IPS DF 6.9 (cell line): Measurements from ENCODE around the gene UPK3A.
"Not testable (repeated sequence)": the region's sequence is repeated elsewhere in the genome, so short reads cannot be mapped to it uniquely, and the experiment has no call there.

ENCODE experiments used
- DNase-seq: peaks from one replicate; pipeline ENCODE4 v3.0.0-alpha.2; 2013; ENCODE audit warnings: low read depth, low spot score
- H3K27ac ChIP-seq: one replicate; pipeline ENCODE4 v1.5.1; 2013; ENCODE audit warnings: low read length, control low read depth
- H3K27me3 ChIP-seq: 2 replicates; pipeline ENCODE4 v1.6.1; 2013; ENCODE audit warnings: mild to moderate bottlenecking, low read length; ENCODE audit not compliant: control insufficient read depth, insufficient read depth
- H3K36me3 ChIP-seq: 2 replicates; pipeline ENCODE4 v1.6.1; 2013; ENCODE audit warnings: low read length; ENCODE audit not compliant: control insufficient read depth, insufficient read depth
- H3K4me1 ChIP-seq: 2 replicates; pipeline ENCODE4 v1.6.1; 2013; ENCODE audit warnings: low read length; ENCODE audit not compliant: control insufficient read depth, insufficient read depth
- H3K4me3 ChIP-seq: 2 replicates; pipeline ENCODE4 v1.5.1; 2013; ENCODE audit warnings: mild to moderate bottlenecking, low read length
- H3K9me3 ChIP-seq: 2 replicates; pipeline ENCODE4 v1.6.1; 2013; ENCODE audit warnings: low read length, inconsistent platforms; ENCODE audit not compliant: control insufficient read depth, insufficient read depth
- WGBS: extraction: QIAGEN DNeasy Blood & Tissue Kit; methylation state at CpG from one replicate; pipeline ENCODE4 v1.1.7; 2013; ENCODE audit warnings: mixed read lengths, missing lambda C conversion rate; ENCODE audit not compliant: insufficient read length, insufficient coverage; 5-methylcytosine and 5-hydroxymethylcytosine counted together

UPK3A gene

DNA sequence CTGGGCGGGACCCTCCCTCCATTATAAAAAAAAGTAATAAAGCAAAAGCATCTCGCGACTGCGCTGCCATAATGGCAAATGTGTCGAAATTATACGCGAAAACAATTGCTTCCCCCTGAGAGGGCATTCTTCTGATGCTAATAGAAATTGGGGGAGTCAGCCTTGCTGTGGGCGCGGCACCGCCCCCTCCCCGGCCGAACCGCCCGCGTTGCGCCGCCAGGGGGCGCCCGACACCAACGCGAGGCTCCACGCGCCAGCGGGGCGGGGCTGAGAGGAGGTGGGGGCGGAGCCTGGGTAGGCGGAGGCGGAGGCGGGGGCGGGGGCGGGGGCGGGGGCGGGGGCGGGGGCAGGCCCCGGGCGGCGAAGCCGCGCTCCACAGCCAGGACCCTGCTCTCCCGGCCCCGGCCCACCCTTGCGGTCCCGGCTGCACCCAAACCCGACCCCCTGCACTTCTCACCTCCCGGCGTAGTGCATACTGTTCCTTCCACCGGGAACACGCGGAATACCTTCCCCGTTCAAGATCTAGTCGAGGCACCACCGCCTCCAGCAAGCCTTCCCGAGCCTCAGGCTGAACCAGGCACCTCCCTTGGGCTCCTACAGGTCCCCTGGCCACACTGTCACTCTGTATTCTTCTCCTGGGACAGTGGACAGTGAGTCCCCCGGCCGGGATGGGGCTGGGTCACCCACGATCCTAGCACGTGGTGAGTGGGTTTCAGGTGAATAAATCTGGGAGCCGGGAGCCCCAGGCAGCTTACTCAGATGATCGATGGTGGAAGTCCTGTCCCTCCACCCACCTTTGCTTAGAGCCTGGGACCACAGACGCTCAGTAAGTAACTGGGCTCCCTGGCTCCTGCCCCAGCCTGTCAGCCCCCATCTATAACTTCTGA, 15.5 kb upstream of the UPK3A start:
- DNase-seq = no peak
- Histone ChIP-seq H3K4me3 (peak overlapping the region; percentile 52; the same call in 1 of the 2 replicates), H3K27me3 (no peaks in the 10 kb centered on the region), H3K36me3 (no peaks in the 10 kb centered on the region), H3K4me1 (peaks cover 2% of the 10 kb centered on the region; the same call in 1 of the 2 replicates), H3K27ac (no peak overlapping the region), H3K9me3 (no peaks in the 10 kb centered on the region)
- no CpG with 5 or more reads among the region's 60 CpGs for WGBS

DNA sequence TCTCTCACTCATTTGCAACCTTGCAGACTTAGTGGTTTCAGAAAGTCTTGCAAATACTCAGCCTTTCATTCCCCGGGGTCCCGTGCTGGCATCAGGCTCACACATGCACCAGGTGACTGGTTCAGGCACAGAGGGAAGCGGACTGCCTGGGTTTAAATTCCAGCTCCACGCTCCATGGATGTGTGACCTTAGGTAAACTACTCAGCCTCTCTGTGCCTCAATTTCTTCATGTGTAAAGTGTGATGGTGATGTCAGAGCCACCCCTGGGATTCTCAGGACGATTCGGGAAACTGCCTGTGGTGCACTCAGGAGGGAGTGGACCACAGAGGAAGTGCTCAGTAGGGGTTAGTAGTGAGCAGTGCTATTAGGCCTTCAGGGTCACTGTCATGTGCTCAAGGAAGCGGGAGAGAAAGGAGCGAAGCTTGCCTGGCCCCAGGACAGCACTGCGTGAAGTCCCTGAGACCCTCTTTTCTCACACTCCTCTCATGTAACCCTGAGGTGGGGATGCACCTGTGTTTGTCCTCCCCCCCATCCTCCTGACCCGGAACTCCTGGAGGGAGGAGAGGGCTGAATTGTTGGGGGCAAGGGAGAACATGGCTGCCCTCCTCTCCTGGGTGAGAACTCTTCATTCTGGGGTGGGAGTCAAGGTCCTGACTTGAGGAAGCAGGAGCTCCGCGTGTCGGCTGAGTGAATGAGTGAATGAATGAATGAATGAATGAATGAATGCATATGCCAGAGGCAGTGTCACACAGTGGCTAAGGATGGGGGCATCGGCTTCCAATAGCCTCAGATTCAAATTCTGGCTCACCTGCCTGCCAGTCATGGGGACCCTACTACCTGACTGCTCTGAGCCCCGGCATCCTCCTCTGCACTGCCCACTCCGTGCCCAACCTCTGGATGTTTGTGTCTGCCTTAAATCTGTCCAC, 14.4 kb upstream of the UPK3A start:
- DNase-seq = no peak
- WGBS = no CpG with 5 or more reads among the region's 16 CpGs

GRCh38 chr22:45271667-45272201, 13.0 kb upstream of the UPK3A start:
- Histone ChIP-seq H3K4me3 (no peak overlapping the region), H3K9me3 (no peaks in the 10 kb centered on the region), H3K27ac (no peak overlapping the region), H3K27me3 (no peaks in the 10 kb centered on the region), H3K36me3 (no peaks in the 10 kb centered on the region), H3K4me1 (peaks cover 2% of the 10 kb centered on the region; the same call in 1 of the 2 replicates)
- no peak for DNase-seq
- WGBS = no CpG with 5 or more reads among the region's 13 CpGs

More for the DNA sequence above, 14.4 kb upstream of the UPK3A start:
- peaks cover 2% of the 10 kb centered on the region; the same call in 1 of the 2 replicates for H3K4me1 ChIP-seq
- no peaks in the 10 kb centered on the region for H3K9me3 ChIP-seq
- no peak overlapping the region for H3K27ac ChIP-seq
- H3K4me3 ChIP-seq = no peak overlapping the region
- H3K27me3 ChIP-seq = no peaks in the 10 kb centered on the region
- no peaks in the 10 kb centered on the region for H3K36me3 ChIP-seq

DNA sequence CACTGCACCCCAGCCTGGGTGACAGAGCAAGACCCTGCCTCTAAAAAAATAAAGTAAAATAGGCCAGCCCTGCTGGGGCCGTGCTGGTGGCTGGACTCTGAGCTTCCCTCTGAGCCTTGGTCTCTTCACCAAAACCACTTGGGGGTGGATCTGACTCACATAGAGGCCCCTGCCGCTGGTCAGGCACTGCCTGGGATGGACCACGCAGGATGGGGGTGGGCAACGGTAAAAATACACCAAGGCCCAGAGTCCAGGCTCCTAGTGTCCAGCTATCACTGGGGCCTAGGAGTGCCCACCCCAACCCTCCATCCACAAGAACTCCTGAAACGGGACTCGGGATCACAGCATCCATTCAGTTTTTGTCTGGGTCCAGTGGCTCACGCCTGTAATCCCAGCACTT, 12.3 kb upstream of the UPK3A start:
- Histone ChIP-seq H3K4me3 (no peak overlapping the region), H3K27me3 (no peaks in the 10 kb centered on the region), H3K36me3 (no peaks in the 10 kb centered on the region), H3K9me3 (no peaks in the 10 kb centered on the region), H3K27ac (no peak overlapping the region), H3K4me1 (peaks cover 2% of the 10 kb centered on the region; the same call in 1 of the 2 replicates)
- WGBS = no CpG with 5 or more reads among the region's 7 CpGs
- DNase-seq = no peak

DNA sequence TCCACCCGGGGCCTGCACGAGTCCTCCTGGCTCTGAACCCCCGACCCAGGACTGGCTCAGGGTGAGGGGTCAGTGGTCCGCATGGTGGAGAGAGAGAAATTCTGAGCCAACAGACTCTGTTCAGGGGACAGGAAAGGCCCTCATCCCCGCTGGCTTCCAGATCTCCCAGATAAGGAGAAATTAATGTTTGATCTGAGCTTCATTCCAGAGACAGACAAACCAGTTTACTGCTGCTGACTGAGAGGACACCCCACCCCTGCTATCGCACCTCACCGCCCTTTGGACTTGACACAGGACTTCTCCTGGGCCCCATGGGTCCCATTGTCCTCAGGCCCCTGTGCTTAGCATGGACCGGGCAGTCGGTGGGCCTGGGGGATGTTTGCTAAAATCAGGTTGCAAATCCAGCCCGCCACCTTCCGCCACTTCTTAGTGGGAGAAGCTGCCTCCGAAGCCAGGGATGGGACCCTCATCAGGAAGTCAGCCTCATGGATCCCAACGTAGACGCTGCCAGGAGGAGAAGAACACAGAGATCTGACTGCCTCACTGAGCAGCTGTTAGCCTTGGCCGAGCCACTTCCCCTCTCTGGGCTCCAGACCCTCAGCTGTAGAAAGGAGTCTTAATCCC, 11.2 kb upstream of the UPK3A start:
- Histone ChIP-seq H3K4me3 (no peak overlapping the region), H3K9me3 (no peaks in the 10 kb centered on the region), H3K27me3 (no peaks in the 10 kb centered on the region), H3K27ac (no peak overlapping the region), H3K36me3 (no peaks in the 10 kb centered on the region), H3K4me1 (peaks cover 2% of the 10 kb centered on the region; the same call in 1 of the 2 replicates)
- DNase-seq = no peak
- WGBS = no CpG with 5 or more reads among the region's 15 CpGs

GRCh38 chr22:45276507-45277105, 8.1 kb upstream of the UPK3A start:
- Histone ChIP-seq H3K36me3 (no peaks in the 10 kb centered on the region), H3K27ac (no peak overlapping the region), H3K4me3 (no peak overlapping the region), H3K9me3 (no peaks in the 10 kb centered on the region), H3K4me1 (no peaks in the 10 kb centered on the region), H3K27me3 (no peaks in the 10 kb centered on the region)
- WGBS = no CpG with 5 or more reads among the region's 12 CpGs
- DNase-seq = no peak

- not testable (repeated sequence) for H3K27ac ChIP-seq, H3K36me3 ChIP-seq, DNase-seq, H3K27me3 ChIP-seq, H3K4me3 ChIP-seq, H3K9me3 ChIP-seq, H3K4me1 ChIP-seq
- no CpG with 5 or more reads among the region's 7 CpGs for WGBS
These were observed 7.0 kb upstream of the UPK3A start for GRCh38 chr22:45277720-45278119.

GRCh38 chr22:45278125-45278524, 6.6 kb upstream of the UPK3A start:
- H3K9me3 ChIP-seq = no peaks in the 10 kb centered on the region
- H3K36me3 ChIP-seq = no peaks in the 10 kb centered on the region
- H3K4me1 ChIP-seq = no peaks in the 10 kb centered on the region
- DNase-seq = no peak
- WGBS = no CpG with 5 or more reads among the region's 9 CpGs
- H3K27ac ChIP-seq = no peak overlapping the region
- H3K4me3 ChIP-seq = no peak overlapping the region
- no peaks in the 10 kb centered on the region; the same call in 1 of the 2 replicates for H3K27me3 ChIP-seq

DNA sequence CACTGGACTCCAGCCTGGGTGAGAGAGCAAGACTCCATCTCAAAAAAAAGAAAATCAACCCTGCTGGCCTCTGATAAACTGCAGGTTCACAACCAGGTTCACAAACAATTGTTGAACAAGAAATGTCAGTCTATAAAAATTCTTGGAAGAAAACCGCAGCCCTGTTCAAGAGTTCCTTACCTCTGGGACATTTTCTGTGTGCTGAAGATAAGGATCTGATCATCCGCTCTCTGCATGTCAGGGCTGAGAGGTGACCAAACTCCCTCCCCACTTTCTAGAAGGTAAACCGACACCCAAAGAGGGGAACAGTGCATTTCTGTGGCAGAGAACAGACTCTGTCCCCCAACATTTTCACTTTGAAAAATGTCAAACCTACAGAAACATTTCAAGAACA, 4.2 kb upstream of the UPK3A start:
- Histone ChIP-seq H3K4me3 (no peak overlapping the region), H3K4me1 (peaks cover 2% of the 10 kb centered on the region), H3K9me3 (no peaks in the 10 kb centered on the region), H3K36me3 (no peaks in the 10 kb centered on the region), H3K27ac (no peak overlapping the region), H3K27me3 (no peaks in the 10 kb centered on the region; the same call in 1 of the 2 replicates)
- no CpG with 5 or more reads among the region's 3 CpGs for WGBS
- DNase-seq = no peak
